ENCODE data around the gene UBR2.
"Not testable (repeated sequence)": the region's sequence is repeated elsewhere in the genome, so short reads cannot be mapped to it uniquely, and the experiment has no call there.

The UBR2 gene

DNA sequence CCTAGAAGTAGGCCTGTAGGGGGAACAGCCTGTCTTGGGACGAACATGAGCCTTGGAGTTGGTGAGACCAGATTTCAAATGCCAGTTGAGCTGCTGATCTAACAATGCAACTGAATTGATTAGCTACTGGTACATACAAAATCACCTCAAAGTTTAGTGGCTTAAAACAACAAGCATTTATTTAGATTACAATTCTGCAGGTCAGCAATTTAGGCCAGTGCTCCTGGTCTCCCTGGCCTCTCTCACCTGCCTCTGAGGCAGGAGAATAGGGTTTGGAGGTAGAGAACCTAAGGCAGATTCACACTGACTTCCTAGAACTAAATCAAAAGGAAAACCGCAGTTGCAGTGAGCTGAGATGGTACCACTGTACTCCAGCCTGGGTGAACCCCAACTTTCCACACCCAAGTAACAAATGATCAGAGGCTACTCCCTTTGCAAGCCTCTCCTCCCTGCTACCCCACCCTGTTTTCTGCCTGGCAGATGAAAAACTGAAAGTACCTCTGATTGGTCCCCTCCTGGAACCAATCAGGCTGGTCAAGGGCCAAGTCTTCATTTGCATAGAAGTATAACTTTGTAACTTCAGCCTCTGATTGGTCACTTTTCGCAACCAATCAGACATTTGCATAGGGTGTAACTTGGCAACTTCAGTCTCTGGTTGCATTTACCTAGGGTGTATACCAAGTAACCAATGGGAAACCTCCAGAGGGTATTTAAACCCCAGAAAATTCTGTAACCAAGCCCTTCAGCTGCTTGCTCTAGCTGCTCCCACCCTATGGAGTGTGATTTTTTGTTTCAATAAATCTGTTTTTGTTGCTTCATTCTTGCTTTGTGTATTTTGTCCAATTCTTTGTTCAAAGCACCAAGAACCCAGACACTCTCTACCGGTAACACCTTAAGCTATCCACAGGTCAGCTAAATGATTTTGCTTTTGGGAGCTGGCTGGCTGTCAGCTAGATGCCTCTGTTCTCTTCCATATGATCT lies 8.1 kb upstream of the UBR2 start:
- DNase-seq (ENCODE audit: low spot score), result peak; percentile 26

DNA sequence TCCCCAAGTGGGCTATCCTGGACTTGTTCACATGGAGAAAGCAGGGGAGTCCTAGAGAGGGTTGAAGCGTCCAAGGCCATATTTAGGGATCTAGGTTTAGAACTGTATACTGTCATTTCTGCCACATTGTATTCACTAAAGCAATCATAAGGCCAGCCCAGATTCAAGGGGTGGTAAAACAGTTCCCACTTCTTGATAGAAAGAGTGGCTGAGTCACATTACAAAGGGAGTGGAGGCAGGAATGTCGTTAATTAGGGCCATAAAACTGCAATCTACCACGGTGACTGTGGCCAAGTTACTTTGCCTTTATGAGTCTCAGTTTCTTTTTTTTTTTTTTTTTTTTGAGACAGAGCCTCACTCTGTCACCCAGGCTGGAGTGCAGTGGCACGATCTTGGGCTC lies 7.4 kb upstream of the UBR2 start:
- DNase-seq (ENCODE audit: low spot score), result no peak

DNA sequence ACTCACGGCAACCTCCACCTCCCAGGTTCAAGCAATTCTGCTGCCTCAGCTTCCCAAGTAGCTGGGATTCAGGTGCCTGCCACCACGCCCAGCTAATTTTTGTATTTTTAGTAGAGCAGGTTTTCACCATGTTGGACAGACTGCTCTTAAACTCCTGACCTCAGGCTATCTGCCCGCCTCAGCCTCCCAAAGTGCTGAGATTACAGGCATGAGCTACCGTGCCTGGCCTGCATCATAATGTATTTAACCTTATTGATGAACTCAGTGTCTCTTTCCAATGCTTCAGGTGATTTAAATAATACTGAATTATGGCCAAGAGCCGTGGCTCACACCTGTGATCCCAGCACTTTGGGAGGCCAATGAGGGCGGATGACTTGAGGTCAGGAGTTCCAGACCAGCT lies 4.6 kb upstream of the UBR2 start:
- DNase-seq (ENCODE audit: low spot score), result not testable (repeated sequence)

DNA sequence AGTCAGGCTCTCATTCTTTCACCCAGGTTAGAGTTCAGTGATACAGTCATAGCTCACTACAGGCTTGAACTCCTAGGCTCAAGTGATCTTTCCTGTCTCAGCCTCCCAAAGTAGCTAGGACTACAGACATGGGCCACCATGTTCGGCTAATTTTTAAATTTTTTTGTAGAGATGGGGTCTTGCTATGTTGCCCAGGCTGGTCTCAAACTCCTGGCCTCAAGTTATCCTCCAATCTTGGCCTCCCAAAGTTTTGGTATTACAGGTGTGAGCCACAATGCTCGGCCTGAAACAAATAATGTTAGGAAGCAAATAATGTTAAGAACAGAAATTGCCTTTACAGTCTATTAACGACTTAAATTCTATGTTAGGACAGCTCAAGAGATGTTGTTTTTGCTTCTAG lies 1.8 kb upstream of the UBR2 start:
- DNase-seq (ENCODE audit: low spot score), result no peak

DNA sequence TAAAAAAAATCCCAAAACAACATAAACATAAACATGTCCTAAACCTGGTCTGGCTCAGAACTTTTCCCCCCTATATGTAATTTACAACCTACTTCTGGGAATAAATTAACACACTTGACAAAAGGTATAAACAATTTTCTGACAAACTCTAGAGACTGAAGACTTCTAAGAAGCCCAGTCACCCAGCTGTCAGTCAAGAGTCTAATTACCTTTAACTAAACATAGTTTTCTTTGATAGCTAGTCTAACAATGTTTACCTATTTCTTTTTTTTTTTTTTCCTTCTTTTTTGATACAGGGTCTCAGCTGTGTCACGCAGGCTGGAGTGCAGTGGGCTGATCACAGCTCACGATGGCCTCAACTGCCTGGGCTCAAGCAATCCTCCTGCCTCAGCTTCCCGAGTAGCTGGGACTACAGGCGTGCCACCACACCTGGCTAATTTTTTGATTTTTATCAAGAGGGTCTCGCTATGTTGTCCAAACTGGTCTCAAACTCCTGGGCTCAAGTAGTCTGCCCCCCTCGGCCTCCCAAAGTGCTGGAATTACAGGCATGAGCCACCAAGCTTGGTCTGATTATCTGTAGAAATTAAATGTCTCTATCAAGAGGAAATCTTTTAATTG lies 932 bp upstream of the UBR2 start:
- no peak for DNase-seq (ENCODE audit: low spot score)

DNA sequence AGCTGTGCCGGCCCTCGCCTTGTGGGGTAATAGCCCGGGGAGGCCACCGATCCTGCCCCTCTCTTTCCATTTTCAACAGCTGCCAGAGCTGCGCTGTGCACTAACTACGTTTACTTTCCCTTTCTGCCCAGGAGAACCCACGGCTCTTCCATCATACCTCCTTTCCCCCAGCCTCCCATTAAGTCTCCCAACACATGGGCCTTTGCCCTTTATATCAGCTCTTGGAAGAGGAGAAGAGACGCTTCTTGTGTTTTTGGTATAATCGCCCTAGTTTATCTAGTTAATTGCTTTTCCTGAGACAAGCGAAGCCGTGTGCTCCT lies 637 bp downstream of the UBR2 start:
- no peak for DNase-seq (ENCODE audit: low spot score)

DNA sequence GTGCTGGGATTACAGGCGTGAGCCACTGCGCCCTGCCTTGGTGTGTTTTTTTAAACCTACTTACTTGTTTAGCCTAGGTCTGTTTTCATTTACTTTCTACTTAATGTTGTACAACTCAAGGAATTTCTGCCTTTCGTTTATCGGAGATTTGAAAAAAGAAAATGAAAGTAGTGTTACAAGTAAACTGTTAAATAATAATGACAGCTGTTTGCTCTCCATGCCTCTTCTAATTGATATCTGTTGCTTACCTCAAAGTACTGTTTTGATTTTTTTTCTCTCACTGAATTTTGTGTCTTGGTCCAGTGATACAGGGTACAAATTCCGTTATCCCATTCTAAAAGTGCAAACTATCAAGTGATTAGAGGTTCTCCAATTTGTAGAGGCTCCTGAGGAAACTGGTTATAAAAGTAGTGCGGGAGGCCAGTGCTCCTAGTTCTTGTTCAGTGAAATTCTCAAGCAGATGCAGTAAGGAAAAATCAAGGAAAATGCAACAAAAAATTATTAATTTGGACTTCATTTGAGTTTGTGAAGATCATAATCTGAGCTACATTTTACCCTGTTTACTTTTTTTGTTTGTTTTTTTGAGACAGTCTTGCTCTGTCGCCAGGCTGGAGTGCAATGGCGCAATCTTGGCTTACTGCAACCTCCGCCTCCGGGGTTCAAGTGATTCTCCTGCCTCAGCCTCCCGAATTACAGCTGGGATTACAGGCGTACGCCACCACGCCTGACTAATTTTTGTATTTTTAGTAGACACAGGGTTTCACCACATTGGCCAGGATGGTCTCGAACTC lies 2.2 kb downstream of the UBR2 start:
- no peak for DNase-seq (ENCODE audit: low spot score)

DNA sequence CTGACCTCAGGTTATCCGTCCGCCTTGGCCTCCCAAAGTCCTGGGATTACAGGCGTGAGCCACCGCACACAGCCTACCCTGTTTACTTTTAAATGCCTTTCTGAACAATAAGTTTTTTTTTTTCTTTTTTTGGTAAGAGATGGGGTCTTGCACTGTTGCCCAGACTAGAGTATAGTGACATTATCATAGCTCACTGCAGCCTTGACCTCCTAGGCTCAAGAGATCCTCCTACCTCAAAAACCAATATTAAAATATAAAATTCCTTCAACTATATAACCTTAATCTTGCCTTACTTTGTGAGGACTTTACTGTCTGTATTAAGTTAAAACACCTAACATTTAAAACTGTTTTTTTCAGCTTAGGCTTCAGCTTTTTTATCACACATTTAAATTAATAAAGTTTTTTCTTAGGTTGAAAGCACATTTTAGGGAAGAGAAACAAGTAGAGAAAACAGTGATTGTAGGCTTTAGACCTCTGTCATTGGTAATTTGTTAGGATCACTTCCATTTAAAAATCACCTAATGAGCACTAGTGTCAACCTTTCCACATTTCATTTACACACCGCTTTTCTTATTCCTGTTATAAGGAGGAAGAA lies 2.9 kb downstream of the UBR2 start:
- no peak for DNase-seq (ENCODE audit: low spot score)

DNA sequence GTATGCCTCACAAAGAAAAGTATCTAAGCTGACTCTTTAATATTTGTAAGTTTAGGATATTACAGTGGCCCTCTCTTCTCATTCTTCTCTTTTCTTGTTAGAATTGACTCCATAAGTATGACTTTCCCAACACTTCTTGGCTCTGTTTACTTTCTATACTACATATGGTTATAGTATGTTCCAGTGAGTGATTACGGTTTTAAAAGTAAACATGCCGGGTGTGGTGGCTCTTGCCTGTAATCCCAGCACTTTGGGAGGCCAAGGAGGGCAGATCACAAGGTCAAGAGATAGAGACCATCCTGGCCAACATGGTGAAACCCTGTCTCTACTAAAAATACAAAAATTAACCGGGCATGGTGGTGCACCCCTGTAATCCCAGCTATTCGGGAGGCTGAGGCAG lies 3.4 kb downstream of the UBR2 start:
- not testable (repeated sequence) for DNase-seq (ENCODE audit: low spot score)

DNA sequence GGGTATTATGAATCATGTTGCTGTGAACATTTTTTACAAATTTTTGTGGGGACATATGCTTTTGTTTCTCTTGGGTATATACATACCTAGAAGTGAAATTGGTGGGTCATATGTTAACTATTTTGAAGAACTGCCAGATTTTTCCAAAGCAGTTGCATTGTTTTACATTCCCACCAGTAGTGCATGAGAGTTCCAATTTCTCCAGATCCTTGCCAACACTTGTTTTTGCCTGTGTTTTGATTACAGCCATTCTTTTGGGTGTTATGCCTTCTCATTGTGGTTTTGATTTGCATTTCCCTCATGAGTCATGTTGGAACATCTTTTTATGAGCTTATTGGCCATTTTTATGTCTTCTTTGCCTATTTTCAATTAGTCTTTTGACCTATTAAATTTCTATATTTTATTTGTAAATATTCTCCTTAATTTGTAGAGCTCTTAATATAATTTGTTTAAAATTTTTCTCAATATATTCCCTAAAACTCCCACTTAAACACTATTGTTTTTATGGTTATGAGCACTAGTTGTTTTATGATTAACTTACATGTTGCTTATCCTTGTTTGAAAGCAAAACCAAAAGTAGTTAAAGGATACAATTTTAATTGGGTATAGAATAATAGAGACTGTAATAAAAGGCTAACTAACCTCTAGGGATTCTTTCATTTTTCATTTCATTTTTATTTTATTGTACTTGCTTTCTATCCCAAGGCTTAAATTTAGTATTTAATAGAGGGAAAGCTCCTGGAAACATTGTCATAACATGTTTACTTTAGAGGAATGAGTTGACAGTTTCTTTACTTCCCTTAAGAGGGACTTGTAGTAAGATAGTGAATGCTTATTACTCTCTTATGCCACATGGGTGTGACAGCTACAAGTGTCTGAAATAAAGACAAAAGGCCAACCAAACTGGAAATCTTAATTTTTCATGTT lies 5.5 kb downstream of the UBR2 start:
- no peak for DNase-seq (ENCODE audit: low spot score)

DNA sequence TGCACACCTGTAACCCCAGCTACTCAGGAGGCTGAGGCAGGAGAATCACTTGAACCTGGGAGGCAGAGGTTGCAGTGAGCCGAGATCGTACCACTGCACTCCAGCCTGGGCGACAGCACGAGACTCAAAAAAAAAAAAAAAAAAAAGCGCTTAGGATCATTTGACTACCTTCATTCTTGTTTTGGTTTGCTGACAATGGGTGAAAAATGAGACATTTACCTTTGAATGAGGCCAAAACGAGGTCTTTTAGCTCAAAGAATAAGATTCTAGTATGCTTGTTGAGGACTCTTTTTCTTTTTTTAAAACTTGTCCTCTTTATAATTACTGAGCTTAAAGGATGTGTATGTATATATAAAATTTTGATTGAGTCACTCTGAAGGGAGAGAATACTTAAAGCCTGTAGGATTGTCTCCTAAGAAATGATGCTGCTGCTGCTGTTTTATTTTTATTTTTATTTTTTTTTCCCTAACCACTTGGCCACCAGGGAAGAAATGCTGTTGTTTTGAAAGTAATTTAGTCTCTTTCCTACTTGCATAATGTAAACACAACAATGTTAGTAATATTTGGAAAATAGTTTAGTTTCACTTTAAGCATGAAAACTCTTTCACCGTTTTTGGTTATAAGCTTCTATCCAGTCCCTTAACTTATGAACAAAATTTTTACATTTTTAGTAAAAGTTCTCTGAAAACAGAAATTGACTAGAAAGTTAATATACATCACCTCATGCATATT lies 7.9 kb downstream of the UBR2 start:
- DNase-seq (ENCODE audit: low spot score), result no peak

DNA sequence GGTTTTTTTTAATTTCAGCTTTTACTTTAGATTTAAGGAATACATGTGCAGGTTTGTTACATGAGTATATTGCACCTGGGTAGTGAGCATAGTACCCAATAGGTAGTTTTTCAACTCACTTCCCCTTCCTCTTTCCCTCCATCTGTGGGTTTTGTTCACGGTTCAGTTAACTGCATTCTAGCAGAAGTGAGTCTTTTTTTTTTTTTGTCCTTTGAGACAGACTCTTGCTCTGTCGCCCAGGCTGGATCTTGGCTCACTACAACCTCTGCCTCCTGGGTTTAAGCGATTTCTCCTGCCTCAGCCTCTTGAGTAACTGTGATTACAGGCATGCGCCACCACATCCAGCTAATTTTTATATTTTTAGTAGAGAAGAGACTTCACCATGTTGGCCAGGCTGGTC lies 8.7 kb downstream of the UBR2 start:
- DNase-seq (ENCODE audit: low spot score), result no peak

DNA sequence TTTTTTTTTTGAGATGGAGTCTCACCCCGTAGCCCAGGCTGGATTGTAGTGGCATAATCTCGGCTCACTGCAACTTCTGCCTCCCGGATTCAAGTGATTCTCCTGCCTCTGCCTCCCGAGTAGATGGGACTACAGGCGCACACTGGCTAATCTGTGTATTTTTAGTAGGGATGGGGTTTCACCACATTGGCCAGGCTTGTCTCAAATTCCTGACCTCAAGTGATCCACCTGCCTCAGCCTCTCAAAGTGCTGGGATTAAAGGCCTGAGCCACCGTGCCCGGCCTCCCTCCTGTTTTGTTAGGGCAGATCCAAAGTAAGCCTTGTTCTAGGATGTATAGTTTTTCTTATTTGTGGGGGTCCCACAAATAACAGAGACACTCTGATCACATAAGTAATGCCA lies 12.7 kb downstream of the UBR2 start:
- DNase-seq (ENCODE audit: low spot score), result not testable (repeated sequence)

DNA sequence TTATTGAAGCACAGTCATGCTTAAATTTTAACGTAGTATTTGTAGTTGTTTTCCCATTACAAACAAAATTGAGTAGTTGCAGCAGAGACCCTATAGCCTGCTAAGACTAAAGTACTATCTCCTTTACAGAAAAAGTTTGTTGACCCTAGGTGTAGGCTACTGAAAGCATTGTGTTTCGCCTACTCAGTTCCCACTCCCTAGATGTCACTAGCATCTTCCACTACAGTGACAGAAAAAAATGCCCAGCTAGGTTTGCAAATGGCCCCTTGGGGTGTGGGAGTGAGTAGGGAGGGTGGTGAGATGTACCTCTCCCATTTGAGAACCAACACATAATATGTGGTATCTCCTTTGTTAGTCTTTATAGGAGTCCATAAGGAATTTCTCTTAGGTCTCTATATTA lies 34.5 kb downstream of the UBR2 start:
- DNase-seq (ENCODE audit: low spot score), result no peak

DNA sequence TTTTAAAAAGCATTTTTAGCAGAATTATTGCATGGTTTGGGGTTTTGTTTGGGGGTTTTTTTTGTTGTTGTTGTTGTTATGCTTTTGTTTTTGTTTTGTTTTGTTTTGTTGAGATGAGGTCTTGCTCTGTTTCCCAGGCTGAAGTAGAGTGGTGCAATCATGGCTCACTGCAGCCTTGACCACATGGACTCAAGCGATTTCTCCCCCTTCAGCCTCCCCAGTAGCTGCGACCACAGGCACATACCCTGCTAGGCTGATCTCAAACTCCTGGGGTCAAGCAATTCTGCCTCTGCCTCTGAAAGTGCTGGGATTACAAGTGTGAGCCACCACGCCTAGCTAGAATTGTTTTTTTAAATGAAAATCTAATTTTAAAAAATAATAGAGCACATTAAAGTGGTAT lies 35.7 kb downstream of the UBR2 start:
- DNase-seq (ENCODE audit: low spot score), result no peak

DNA sequence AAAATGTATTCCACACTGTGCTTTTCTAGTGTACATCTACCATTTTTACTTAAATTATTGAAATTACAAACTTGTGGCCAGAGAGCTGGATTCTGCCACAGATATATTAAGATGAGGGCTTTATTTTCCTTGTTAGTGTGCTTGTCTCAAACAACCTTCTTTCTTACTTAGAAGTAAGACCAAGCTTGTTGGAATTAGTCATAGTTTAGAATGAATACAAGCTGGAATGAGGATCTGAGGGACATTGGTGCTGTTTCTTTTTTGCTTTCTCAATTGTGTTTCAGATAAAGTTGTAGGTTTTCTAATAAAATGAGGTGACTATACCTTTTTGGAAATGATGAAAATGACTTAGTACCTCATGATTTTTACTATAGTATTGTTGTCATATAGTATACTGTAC lies 40.3 kb downstream of the UBR2 start:
- no peak for DNase-seq (ENCODE audit: low spot score)

DNA sequence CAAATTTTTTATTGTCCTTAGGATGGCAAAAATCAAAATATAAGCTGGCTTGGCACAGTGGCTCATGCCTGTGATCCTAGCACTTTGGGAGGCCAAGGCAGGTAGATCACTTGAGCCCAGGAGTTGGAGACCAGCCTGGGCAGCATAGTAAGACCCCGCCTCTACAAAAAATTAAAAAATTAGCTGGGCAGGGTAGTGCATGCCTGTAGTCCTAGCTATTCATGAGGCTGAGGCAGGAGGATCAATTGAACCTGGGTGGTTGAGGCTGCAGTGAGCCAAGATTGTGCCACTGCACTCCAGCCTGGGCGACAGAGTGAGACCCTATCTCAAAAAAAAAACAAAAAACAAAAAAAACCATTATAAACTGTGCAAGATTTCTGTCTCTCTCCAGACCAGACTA lies 40.9 kb downstream of the UBR2 start:
- not testable (repeated sequence) for DNase-seq (ENCODE audit: low spot score)

DNA sequence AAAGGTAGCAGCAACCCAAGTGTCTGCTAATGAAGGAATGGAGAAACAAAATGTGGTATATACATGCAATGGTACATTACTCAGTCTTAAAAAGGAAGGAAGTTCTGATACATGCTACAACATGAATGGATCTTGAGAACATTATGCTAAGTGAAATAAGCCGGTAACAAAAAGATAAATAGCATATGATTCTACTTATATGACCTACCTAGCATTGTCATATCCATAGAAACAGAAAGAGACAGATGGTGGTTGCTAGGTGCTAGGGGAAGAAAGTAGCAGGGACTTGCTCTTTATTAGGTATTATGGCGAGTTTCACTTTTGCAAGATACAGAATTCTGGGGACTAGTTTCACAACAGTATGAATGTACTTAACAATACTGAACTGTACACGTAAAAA lies 46.6 kb downstream of the UBR2 start:
- DNase-seq (ENCODE audit: low spot score), result no peak

DNA sequence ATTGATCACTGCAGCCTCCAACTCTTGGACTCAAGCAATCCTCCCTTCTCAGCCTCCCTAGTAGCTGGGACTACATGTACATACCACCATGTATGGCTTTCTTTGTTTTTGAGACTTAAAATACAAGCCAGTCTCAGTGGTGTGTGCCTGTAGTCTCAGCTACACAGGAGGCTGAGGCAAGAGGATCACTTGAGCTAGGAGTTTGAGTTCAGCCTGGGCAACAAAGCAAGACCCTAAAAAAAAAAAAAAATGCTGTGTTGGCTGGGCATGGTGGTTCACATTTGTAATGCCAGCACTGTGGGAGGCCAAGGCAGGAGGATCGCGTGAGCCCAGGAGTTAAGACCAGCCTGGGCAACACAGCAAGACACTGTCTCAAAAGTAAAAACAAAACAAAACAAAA lies 51.7 kb downstream of the UBR2 start:
- DNase-seq (ENCODE audit: low spot score), result no peak

DNA sequence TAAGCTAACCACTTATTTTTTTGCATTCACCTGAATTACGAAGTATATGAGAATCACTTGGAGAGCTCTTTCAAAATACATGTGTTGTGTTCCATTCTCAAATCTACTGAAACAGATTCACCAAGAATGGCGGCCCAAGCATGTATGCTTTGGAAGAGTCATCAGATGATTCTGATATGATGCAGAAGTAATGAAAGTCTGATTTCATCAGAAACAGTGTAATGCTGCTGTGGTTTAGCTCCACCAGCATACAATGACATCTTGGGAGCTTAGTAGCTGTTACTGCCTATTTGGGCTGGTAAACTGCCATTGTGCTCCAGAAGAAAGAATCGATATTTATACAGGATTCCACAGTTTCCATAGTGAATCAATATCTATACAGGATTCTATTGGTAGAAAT lies 52.9 kb downstream of the UBR2 start:
- DNase-seq (ENCODE audit: low spot score), result no peak
